Lung microvascular endothelial cell (primary cell): ENCODE measurements around the gene CYP26B1. TPM values are rescaled to one million over a fixed set of nuclear protein-coding genes. Genes with fewer than 3 reads are reported as not detected.

ENCODE experiments used
- DNase-seq, 2 donors: peaks; one replicate each; pipeline versions ENCODE4 v3.0.0 to v3.0.0-alpha.2; 2010; ENCODE audit warnings: low read depth in 2 of 2
- total RNA-seq: library from RNA; depleted of rRNA; stranded (reverse); fragments of >200 nt; gene quantifications from 2 replicates; pipeline ENCODE4 v1.2.1, GENCODE V29; 2014

Gene CYP26B1
- total RNA-seq, 1 donor from 2014 or later: 0.79 TPM

DNA sequence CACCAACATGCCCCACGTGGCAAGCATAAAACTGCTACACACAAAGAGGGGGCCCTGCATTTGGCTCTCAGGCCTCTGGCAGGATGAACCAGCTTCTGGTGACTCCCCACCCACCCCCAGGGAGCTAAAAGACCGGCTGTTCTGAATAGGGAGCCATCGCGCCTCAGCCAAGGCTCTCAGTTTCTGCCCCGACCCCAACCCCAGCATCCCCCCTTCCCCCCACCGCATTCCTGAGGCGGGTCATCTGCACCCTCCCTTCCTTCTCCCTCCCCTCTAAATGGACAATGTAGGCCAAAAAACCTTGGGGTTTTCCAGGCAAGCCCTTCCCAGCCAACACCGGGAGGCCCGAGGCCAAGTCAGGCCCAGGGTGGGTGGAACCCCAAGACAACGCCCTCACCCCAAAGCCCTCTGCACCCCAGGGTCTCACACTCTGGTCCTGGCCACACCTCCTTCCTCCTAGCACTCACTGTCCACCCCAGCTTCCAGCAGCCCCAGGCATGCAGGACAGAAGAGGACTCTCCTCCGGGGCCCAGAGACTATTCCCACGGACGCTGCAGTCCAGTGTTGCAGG is 5.7 kb downstream of the CYP26B1 start:
- no peak for DNase-seq

DNA sequence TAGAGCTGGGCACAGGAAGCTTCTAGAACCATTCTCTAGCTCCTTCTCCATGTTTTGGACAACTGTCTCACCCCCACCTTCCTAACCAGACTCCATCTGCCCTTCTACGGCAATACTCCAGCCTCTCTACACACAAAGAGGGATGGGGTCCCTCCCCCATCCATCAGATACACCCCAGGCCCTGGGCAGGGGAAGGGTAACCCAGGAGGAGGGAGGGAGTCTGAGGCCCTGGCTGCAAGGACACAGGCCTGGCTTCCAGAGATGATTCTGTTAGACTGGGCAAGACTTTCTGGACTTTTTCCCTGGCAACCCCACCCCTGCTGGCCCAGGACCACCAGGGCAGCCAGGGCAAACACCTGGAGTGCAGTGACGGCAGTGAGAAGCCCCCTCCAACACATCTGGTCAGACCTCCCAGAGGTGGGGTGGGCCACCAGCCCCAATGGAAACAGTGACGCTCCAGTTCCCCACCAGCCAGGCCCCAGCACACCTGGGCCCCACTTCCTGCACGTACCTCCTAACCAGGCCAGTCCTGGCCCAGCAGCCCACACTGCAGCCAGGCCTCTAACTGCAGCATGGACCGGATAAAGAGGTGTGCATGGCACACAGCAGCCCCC is 6.5 kb downstream of the CYP26B1 start:
- DNase-seq: no peak

DNA sequence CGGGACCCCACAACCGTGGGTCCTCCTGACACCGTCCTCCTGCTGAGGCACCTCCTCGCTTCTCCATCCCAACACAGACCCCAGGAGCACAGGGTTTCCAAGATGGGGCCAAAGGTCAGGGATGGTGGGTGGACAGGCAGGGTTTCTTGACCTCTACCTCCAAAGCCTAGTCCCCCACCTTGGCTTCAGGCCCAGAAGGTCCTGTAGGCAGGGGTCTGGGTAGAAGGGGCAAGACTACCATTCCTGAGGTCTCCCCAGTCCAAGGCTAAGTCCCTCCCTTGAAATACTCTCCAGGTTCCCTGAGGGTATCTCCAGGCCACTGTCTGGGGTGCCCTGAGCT is 7.1 kb downstream of the CYP26B1 start:
- no peak for DNase-seq

DNA sequence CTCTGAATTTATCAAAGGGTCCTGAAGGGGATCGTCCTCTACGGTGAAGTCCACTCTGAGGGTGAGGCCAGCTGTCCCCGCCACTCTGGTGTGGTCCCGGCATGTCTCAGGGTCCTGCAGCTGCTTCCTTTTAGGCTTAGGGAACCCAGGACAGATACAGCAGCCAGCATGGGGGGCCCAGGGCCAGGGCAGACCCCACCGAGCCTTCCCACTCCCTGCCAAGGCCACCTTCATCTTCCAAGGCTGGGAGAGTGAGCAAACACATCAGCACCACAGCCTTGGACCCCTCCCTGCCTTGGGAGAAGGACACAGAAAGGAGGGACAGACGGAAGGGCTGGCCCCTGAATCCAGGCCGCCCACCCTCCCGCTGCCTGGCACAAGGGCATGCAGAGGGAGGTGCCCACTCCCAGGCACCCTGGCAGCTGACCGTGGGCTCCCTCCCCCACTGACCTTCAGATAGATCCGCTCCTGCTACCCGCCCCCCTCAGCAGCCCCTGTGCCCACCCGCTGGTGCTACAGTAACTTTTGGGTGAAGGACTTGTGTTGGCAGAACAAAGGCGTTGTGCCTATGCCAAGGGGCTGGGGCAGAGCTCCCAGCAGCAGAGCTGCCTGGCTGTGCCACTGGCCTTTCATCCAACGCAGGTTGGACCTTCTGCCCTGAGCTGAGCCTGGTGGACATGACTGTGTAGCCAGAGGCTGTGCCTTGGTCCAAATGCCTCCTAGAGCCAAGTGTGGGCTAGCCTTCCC is 7.6 kb downstream of the CYP26B1 start:
- DNase-seq: no peak

GRCh38 chr2:72139471-72139873 is 8.2 kb downstream of the CYP26B1 start:
- DNase-seq: no peak

DNA sequence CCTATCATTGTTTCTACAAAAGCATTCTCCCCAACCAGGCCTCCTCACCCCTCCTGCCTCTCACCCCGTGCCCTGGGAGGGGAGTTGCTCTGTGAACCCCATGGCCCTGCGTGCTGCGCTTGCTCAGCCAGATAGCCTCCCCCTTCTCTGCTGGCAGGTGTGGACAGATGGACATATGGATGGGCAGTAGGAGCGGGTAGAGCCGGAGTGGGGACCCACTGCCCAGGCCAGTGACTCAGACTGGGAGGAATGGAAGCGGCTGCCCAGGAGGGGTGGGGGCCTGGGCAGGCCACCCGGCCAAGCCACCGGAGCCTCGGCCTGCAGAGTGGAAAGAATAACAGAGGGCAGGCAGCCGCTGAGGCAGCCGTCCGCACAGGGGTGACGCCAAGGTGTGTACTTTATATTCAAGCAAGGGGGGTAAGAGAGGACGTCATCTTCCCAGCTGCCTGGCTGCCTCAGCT is 8.7 kb downstream of the CYP26B1 start:
- DNase-seq: no peak

- DNase-seq: no peak
Observed at GRCh38 chr2:72138011-72138881, 9.4 kb downstream of the CYP26B1 start.

- DNase-seq: peak; percentile 37 to 49
Observed at GRCh38 chr2:72137498-72138010, 10.1 kb downstream of the CYP26B1 start.

DNA sequence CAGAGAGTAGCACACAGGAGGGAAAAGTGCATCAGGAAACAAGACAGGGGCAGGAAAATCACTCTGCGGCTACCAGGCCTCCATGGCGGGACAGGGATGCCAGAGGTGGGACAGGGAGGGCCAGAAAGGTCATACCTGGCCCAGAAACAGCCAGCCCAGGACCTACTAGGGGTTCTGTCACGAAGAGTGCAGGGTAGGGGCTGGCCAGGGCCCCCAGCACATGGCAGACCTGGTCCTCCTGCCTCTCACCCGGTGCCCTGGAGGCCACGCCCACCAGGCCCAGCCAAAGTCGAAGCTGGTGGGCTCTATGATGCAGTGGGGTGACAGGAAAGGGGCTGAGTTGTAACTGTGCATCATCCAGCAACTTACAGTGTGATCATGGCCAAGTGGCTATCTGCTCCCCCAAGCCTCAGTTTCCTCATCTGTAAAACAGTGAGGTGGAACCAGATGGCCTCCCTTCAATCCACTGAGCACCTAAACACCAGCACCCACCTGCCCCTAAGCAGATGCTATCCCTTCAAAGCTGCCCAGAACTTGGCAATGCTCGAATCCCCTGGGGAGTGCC is 10.6 kb downstream of the CYP26B1 start:
- no peak for DNase-seq

GRCh38 chr2:72136331-72136730 is 11.3 kb downstream of the CYP26B1 start:
- no peak for DNase-seq

DNA sequence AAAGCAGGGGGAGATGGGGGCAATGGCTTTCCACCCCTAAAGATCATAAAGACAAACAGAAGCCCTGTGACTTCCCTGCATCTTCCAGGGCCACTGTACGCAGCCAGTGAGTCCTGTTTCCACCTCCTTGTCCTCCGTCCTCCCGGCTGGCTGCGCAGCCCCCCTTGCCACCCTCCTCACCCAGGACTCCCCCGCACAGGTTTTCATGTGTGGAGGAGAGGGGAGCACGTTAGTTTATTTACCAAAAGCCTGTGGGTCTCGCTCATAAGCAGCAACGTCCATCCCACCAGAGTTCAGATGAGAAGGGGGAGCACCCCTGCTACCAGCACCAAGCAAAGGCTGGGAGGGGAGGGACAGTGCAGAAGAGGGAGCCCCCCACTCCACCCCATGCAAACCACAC is 11.7 kb downstream of the CYP26B1 start:
- no peak for DNase-seq

DNA sequence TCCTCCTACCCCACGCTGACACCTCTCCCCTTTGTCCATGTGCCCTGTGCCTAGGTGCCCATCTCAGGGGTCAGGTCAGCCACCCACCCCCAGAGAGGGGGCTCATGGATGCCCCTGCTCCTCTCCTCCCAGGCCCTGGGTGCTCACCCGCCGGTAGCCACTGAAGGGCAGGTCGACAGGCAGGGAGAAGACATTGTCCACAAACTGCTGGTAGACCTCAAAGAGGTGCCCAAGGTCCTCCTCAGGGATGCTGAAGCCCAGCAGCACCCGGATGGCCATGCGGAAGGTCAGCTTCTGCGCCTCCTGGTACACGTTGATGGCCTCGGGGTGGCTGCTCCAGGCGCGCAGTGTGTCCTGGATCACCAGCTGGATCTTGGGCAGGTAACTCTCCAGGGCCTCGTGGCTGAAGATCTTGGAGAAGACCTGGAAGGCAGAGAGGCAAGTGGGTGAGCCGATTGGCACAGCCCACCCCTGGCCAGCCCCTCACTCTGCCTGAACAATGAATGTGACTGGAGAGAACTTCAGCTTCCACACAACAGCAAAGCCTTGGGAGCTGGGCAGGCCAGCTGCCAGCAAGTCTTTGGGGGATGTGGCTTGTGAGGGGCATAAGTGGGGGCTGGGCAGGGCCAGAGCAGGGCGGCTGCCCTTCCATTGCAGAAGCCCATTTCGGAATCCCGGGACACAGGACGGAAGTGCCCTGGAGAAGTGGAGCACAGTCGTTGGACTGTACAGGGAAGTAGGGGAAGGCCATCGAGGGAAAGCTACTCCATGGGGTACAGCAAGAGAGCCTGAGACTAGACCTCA is 12.5 kb downstream of the CYP26B1 start:
- no peak for DNase-seq

DNA sequence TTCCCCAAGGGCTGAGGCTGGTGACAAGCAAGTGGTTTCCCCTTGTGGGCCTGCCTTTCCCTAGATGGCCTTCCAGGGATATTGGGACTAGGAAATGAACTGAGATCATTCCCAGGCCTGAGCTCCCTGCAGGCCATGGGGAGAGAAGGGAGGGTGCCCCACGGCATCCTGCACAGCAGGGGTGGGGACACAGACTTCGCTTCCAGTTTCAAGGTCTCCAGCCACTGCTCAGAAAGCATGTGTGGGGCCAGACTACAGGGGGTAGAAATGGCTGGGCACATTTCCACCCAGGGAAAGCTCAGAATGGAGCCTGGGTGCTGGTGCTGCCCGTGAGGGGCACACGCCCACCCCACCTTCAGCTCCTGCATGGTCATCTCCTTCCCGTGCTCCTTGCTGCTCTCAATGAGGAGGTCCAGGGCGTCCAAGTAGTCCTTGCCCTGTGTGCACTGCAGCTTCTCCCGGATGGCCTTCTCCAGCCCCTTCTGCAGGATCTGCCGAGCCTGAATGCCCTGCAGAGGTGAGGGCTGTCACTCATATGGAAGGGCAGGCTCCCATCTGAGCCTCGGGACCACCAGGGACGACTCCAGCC is 13.2 kb downstream of the CYP26B1 start:
- DNase-seq: no peak

DNA sequence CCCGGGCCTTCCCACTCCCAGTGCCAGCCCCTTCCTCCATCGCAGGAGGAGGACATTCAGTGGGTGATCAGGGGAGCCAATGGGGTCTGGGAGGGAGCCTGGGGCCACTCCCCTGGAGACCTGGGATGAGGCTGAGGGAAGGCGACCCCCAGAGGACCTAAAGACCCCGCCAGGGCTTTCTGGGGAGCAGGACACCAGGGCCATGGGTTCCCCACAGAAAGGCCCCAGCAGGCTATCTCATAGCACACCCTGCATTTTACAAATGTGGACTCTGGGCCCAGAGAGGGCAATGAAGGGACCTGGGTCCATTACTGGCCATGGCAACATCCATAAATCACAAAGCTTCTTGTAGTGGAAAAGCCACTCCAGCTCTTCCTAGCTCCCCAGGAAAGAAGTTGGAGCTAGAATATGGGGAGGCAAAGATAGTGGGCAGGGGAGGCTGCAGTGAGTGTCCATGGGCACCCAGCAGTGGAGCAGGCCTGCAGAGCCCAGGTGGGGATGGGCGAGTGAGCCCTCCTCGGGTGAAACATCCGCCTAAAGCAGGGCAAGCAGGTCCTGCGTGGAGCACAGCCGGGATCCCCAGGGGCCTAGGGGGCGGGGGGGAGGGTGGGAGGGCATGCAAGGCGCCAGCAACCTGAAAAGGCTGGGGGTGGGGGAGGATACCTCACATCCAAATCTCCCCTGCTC is 13.8 kb downstream of the CYP26B1 start:
- no peak for DNase-seq

- no peak for DNase-seq
Observed at GRCh38 chr2:72132981-72133720, 14.5 kb downstream of the CYP26B1 start.

DNA sequence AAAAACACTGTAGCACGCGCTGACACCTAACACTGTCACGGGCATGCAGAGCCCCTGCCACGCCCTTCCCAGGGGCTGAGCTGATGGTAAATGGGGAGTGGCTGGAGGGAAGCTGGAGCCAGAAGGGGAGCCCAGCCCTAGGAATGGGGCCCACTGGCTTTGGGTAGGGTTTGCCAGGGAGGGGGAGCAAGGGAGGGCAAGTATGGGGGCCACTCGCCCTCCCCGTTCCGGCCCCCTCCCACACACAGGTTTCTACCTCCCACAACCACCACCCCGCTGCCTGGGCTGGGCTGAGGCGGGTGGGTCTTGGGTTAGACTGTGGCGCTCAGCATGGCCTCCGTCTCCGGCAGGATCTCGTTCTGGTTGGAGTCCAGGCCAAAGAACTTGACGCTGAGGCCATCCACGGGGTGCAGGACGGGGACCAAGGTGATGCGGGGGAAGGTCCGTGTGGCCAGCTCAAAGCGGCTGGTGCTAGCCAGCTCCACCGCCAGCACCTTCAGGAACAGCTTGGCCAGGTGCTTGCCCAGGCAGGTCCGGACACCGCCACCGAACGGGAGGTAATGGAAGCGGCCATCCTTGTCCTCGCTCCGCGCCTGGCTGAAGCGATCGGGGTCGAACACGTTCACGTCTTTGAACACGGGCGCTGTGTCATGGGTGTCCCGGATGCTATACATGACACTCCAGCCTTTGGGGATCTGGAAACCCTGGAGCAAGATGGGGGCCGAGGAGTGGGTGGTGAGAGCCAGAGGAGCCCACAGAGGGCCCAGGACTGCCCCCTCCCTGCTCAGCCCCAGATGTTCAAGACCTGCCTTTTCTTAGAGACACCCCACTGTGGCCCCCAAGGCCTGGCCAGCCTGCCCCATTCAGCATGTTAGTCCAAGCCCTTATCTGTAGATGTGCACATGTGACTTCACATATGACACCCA is 15.5 kb downstream of the CYP26B1 start:
- DNase-seq: no peak

DNA sequence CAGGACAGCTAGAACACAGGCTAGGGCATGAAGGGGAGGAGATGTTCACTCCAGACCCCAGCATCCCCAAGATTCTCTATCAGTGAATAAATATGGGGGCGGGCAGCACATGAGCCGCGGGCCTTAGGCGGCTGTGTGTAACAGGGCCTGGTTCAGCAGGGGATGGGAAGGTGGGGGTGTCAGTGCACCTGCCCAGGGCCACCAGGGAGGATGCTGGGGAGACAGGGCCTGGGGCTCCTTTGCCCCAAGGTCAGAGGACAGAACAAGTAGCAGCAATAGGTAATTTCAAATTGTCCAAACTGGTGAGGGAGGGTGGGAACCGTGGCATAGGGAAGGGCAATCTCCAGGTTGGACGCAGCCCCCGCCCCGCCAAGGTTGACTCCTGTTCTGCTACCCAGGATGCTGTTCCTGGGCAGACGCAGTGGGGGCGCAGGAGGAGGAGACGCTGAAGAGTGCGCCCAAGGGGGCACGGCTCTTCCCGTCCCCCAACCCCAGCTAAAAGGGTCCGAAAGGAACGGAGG is 16.2 kb downstream of the CYP26B1 start:
- no peak for DNase-seq
